Erythroblast (primary cell): Measurements from ENCODE around the gene MUCL3.

Source experiments
- GATA1 ChIP-seq: IDR thresholded peaks from 2 replicates; pipeline ENCODE4 v1.6.1; 2011; ENCODE audit warnings: low read depth, mild to moderate bottlenecking, control low read depth, low read length, moderate library complexity
- POLR2A ChIP-seq: IDR thresholded peaks from 2 replicates; pipeline ENCODE4 v1.6.1; 2011; ENCODE audit warnings: mild to moderate bottlenecking, low read length

DNA sequence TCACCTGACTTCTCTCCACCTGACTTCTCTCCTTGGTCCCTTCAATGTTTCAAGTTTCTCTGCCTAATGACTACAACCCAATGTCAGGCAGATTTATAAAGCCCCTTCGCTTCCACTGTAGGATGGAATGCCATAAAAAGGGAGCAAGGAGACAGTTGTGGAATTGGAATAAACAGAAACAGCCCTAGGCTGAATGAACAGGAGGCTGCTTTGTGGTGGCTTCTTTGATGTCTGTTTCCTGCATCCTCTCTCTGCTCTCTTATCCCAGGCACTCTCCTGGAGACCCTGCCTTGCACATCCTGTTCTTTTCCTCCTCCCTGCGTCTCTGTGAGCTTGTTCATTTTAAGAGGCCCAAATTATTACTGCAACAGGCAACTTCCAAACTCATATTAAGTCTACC, 16.9 kb downstream of the MUCL3 start:
- TF ChIP-seq POLR2A (no peak), GATA1 (no peak)
